GM12878 (cell line): ENCODE results near the gene CHIC2. TPM values are rescaled to one million over a fixed set of nuclear protein-coding genes. Genes with fewer than 3 reads are reported as not detected.

Experiments
- ATAC-seq: fragments of 200-7000 bp; cut with Tn5 transposase; 3 replicates; pipeline ENCODE4 v1.9.1; 2020; ENCODE audit warnings: mild to moderate bottlenecking, moderate library complexity
- BruUV-seq: library from RNA; stranded (reverse); fragments of 400-500 nt; replicated peaks from 2 replicates; lab custom pipeline; 2021; lab: Mats Ljungman, UMichigan
- CTCF ChIA-PET: fragments of 300-600 bp; sonication (Branson Sonifier 250); formaldehyde crosslinking; extraction: SDS; loops from one replicate; lab custom pipeline; 2021; ENCODE audit warnings: inconsistent platforms; lab: Yijun Ruan, JAX
- POLR2A ChIA-PET: fragments of 350-600 bp; formaldehyde crosslinking; extraction: SDS; loops from one replicate; lab custom pipeline; 2021; ENCODE audit warnings: inconsistent platforms; lab: Charles Lee
- RAD21 ChIA-PET: fragments of 300-600 bp; sonication (Branson Sonifier 250); formaldehyde crosslinking; loops from one replicate; lab custom pipeline; 2023; ENCODE audit warnings: antibody characterized with exemption; ENCODE audit not compliant: unreplicated experiment; lab: Charles Lee
- SMC1A ChIA-PET: fragments of 300-600 bp; sonication (Branson Sonifier 250); formaldehyde crosslinking; loops from one replicate; lab custom pipeline; 2023; ENCODE audit not compliant: unreplicated experiment, uncharacterized antibody; lab: Charles Lee
- DNase-seq: peaks from one replicate; pipeline ENCODE4 v3.0.0-alpha.2; 2011; ENCODE audit warnings: low read depth, low spot score
- FAIRE-seq: peaks from 3 replicates; lab custom pipeline; 2011; peaks lifted over from hg19 to GRCh38; lab: Jason Lieb, UNC
- H2AFZ ChIP-seq: 2 replicates; pipeline ENCODE4 v1.6.0; 2011; ENCODE audit warnings: low read depth, low read length, control low read depth; ENCODE audit not compliant: control insufficient read depth
- H3K27ac ChIP-seq: 2 replicates; pipeline ENCODE4 v1.5.1; 2011; ENCODE audit warnings: control low read depth; ENCODE audit not compliant: control insufficient read depth, insufficient read depth
- H3K27me3 ChIP-seq, 2 experiments: replicated peaks in 1 of 2; 2 replicates each; pipeline versions ENCODE4 v1.6.0 to v1.6.1; 2011; ENCODE audit warnings: low read length in 1 of 2; ENCODE audit not compliant: control insufficient read depth in 2 of 2, insufficient read depth in 2 of 2
- H3K36me3 ChIP-seq, 2 experiments: 2 replicates each; pipeline ENCODE4 v1.5.1; 2011; ENCODE audit warnings: low read length in 1 of 2; ENCODE audit not compliant: control insufficient read depth in 2 of 2, insufficient read depth in 2 of 2
- H3K4me1 ChIP-seq: 2 replicates; pipeline ENCODE4 v1.6.1; 2011; ENCODE audit warnings: mild to moderate bottlenecking, low read length, moderate library complexity, mixed read lengths; ENCODE audit not compliant: control insufficient read depth, insufficient read depth
- H3K4me2 ChIP-seq: 2 replicates; pipeline ENCODE4 v1.6.0; 2011; ENCODE audit warnings: control low read depth; ENCODE audit not compliant: control insufficient read depth, insufficient read depth
- H3K4me3 ChIP-seq: fragments of 200-600 bp; sonication (generic); 2 replicates; pipeline ENCODE4 v1.5.1; 2016
- H3K79me2 ChIP-seq: 2 replicates; pipeline ENCODE4 v1.6.0; 2011; ENCODE audit warnings: low read length; ENCODE audit not compliant: control insufficient read depth, insufficient read depth
- H3K9ac ChIP-seq: 2 replicates; pipeline ENCODE4 v1.8.0; 2011; ENCODE audit warnings: low read length, control low read depth, mixed read lengths; ENCODE audit not compliant: control insufficient read depth, insufficient read depth
- H3K9me3 ChIP-seq: replicated peaks from 3 replicates; pipeline ENCODE4 v1.5.1; 2011; ENCODE audit warnings: mild to moderate bottlenecking, low read length; ENCODE audit not compliant: control insufficient read depth, insufficient read depth
- H4K20me1 ChIP-seq: 2 replicates; pipeline ENCODE4 v1.6.0; 2011; ENCODE audit not compliant: control insufficient read depth, insufficient read depth
- CBX5 ChIP-seq: sonication (generic); IDR thresholded peaks from 2 replicates; pipeline ENCODE4 v1.6.1; 2016; ENCODE audit warnings: low read depth, moderate library complexity, mild to moderate bottlenecking, inconsistent platforms
- EP300 ChIP-seq, 2 experiments: fragments of 150-350 bp in 1 of 2; IDR thresholded peaks; 2 replicates each; pipeline ENCODE4 v1.6.1; 2011 to 2012; ENCODE audit warnings: low read depth in 2 of 2, low read length in 2 of 2, borderline replicate concordance in 1 of 2, improper control_type of control experiment in 1 of 2, inconsistent platforms in 1 of 2; ENCODE audit not compliant: control insufficient read depth in 1 of 2
- SIN3A ChIP-seq: IDR thresholded peaks from 2 replicates; pipeline ENCODE4 v1.6.1; 2012; ENCODE audit warnings: low read depth, low read length, improper control_type of control experiment
- USF1 ChIP-seq: IDR thresholded peaks from 2 replicates; pipeline ENCODE4 v1.6.1; 2011; ENCODE audit warnings: borderline replicate concordance, low read depth, mild to moderate bottlenecking, moderate library complexity, mixed read lengths, low read length; ENCODE audit not compliant: insufficient read depth; ENCODE audit errors: extremely low read length
- YBX1 ChIP-seq: fragments of 450-650 bp; IDR thresholded peaks from 2 replicates; pipeline ENCODE4 v1.6.1; 2016; ENCODE audit warnings: antibody characterized with exemption
- YY1 ChIP-seq: IDR thresholded peaks from 2 replicates; pipeline ENCODE4 v1.6.1; 2011; ENCODE audit warnings: low read depth, mild to moderate bottlenecking, low read length
- ZNF207 ChIP-seq: fragments of 450-650 bp; IDR thresholded peaks from 2 replicates; pipeline ENCODE4 v1.6.1; 2014; ENCODE audit warnings: antibody characterized with exemption, mild to moderate bottlenecking, borderline replicate concordance
- WGBS: methylation state at CpG from one replicate; pipeline ENCODE4 v1.1.6; 2016; ENCODE audit warnings: low lambda C conversion rate; ENCODE audit not compliant: insufficient replicate concordance, insufficient coverage; ENCODE audit errors: missing lambda C conversion rate; 5-methylcytosine and 5-hydroxymethylcytosine counted together
- in situ Hi-C: fragments of 300-500 bp; cut with MboI; formaldehyde crosslinking; loops from 9 replicates; pipeline ENCODE4 v1.14.3; 2018; ENCODE audit warnings: mixed read lengths
- intact Hi-C: fragments of 100-400 bp; cut with micrococcal nuclease; formaldehyde crosslinking; loops from one replicate; pipeline ENCODE4 v1.14.2; 2022; ENCODE audit not compliant: unreplicated experiment
- polyA plus RNA-seq, 11 experiments: library from polyadenylated mRNA; depleted of rRNA in 4 of 11; unstranded in 6 of 11; stranded (reverse) in 5 of 11; fragments of >200 nt; fragmentation: Nextera tagmentation in 4 of 11; fragmentation: Illumina TruSeq in 1 of 11; extraction: Ambion mirVana in 4 of 11; extraction: Trizol in 1 of 11; gene quantifications; 1 replicate in 1 of 11; 2 replicates in 10 of 11; pipeline versions ENCODE4 v1.2.1 to v1.2.3, GENCODE V29; 2011 to 2016; ENCODE audit warnings: inconsistent platforms in 2 of 11, missing spikeins in 2 of 11, low read depth in 1 of 11
- total RNA-seq, 4 experiments: library from RNA; depleted of rRNA in 3 of 4; stranded (reverse); fragments of >200 nt in 3 of 4; fragmentation: Illumina TruSeq in 1 of 4; extraction: Trizol in 1 of 4; gene quantifications; 2 replicates each; pipeline versions ENCODE4 v1.2.1 to v1.2.3, GENCODE V29; 2013 to 2021
- TF ChIP-seq, protein P1 (sequence below): fragments of 450-650 bp; IDR thresholded peaks from 2 replicates; pipeline ENCODE4 v1.6.1; 2016; ENCODE audit warnings: mild to moderate bottlenecking
- TF ChIP-seq, protein P2 (sequence below): fragments of 450-650 bp; conservative IDR thresholded peaks from 2 replicates; pipeline ENCODE4 v1.6.1; 2017; ENCODE audit warnings: mild to moderate bottlenecking, moderate library complexity

CHIC2 gene
- total and polyA plus RNA-seq, 10 of the 15 experiments (the other 5 are each of a cell fraction or from before 2014, with no cell fraction given): 0.80 to 24.4 (median 12.2) TPM

DNA sequence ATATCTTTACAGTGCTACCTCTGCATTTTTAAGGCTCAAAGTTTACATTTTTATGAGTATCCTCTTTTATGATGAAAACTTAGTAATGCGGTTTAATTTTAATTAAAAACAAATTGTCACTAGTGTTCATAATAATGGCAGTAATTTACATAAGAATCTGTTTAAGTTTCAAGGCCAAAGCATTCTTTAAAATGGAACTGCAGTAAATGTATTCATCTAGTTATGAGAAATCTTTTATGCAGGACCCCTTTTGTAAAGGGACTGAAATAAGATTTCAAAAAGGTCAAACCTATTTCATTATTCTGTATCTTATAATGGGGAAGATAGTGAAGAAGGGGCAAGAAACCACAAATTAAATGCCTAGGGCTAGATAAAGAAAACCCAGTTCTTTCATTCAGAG, 37.1 kb downstream of the CHIC2 start:
- FAIRE-seq (no peak), DNase-seq (no peak), ATAC-seq (no peak)
- ChIA-PET SMC1A (no interaction called here), POLR2A (no interaction called here), CTCF (no interaction called here), RAD21 (no interaction called here)
- H3K79me2 ChIP-seq: no peaks in the 10 kb centered on the region
- H3K9ac ChIP-seq: no peak overlapping the region
- in situ Hi-C loops: no loop called here
- H3K27me3 ChIP-seq: no peaks in the 10 kb centered on the region
- no TSS peak for BruUV-seq
- H3K36me3 ChIP-seq: no peaks in the 10 kb centered on the region
- H4K20me1 ChIP-seq: no peaks in the 10 kb centered on the region
- 94% methylated on average over 1 of the region's 1 CpG for WGBS
- no peak overlapping the region for H3K27ac ChIP-seq
- no peak overlapping the region for H3K4me2 ChIP-seq
- H2AFZ ChIP-seq: no peak overlapping the region
- intact Hi-C loops: no loop called here
- TF ChIP-seq, protein P1, sequence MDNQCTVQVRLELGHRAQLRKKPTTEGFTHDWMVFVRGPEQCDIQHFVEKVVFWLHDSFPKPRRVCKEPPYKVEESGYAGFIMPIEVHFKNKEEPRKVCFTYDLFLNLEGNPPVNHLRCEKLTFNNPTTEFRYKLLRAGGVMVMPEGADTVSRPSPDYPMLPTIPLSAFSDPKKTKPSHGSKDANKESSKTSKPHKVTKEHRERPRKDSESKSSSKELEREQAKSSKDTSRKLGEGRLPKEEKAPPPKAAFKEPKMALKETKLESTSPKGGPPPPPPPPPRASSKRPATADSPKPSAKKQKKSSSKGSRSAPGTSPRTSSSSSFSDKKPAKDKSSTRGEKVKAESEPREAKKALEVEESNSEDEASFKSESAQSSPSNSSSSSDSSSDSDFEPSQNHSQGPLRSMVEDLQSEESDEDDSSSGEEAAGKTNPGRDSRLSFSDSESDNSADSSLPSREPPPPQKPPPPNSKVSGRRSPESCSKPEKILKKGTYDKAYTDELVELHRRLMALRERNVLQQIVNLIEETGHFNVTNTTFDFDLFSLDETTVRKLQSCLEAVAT: no peak
- TF ChIP-seq YY1: no peak
- TF ChIP-seq YBX1: no peak
- TF ChIP-seq CBX5: no peak
- TF ChIP-seq ZNF207: no peak
- no peak for TF ChIP-seq SIN3A
- TF ChIP-seq, protein P2, sequence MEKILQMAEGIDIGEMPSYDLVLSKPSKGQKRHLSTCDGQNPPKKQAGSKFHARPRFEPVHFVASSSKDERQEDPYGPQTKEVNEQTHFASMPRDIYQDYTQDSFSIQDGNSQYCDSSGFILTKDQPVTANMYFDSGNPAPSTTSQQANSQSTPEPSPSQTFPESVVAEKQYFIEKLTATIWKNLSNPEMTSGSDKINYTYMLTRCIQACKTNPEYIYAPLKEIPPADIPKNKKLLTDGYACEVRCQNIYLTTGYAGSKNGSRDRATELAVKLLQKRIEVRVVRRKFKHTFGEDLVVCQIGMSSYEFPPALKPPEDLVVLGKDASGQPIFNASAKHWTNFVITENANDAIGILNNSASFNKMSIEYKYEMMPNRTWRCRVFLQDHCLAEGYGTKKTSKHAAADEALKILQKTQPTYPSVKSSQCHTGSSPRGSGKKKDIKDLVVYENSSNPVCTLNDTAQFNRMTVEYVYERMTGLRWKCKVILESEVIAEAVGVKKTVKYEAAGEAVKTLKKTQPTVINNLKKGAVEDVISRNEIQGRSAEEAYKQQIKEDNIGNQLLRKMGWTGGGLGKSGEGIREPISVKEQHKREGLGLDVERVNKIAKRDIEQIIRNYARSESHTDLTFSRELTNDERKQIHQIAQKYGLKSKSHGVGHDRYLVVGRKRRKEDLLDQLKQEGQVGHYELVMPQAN: no peak
- TF ChIP-seq EP300 (IDR thresholded peaks at IDR 0.05; ENCODE audit: borderline replicate concordance in 1 of 2, control insufficient read depth in 1 of 2, low read depth in 2 of 2, low read length in 2 of 2): no peak
- no peak for TF ChIP-seq USF1
- TF ChIP-seq, all 136 proteins: peak for 0
- no peak overlapping the region for H3K4me3 ChIP-seq
- no peaks in the 10 kb centered on the region; the same call in 2 of the 3 replicates for H3K9me3 ChIP-seq
- no peaks in the 10 kb centered on the region for H3K4me1 ChIP-seq
